Measurements from ENCODE around the gene POU2F1. TPM values are rescaled to one million over a fixed set of nuclear protein-coding genes. Genes with fewer than 3 reads are reported as not detected.

POU2F1 gene
- total RNA-seq, 4 donors from 2014 or later: 21.0 to 33.7 (median 21.8) TPM

DNA sequence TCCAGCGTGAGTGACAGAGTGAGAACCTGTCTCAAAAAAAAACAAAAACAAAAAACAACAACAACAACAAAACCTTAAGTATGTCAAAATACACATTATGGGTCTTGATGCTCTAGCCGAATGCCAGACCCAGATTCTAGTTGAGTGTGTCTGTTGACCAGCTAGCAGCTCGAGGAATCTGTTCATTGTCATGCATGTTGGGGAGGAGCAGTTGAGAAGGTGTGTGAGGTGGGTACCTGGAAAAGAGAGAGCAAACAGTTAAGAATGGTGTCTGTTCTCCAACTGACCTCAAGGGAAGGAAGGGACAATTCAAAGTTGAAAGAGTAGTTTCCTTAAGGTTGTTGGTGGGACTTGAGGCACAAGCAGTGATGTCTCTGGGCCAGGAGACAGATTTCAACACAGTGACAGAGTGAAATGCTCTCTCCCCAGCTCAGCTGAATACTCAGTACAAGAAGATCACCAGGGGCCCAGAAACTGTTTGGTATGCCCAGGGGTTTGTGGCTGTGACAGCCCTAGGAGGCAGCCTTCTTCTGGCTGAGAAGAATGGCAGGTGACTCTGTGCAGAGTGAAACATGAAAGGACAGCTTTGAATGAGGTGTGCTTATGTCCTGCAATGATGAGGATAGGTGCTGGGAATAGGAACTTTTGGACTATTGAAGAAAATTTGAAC lies 14.4 kb upstream of the POU2F1 start:
- Histone ChIP-seq H3K4me3 (no peak overlapping the region), H3K27ac (no peak overlapping the region), H3K27me3 (no peaks in the 10 kb centered on the region), H3K4me1 (no peaks in the 10 kb centered on the region), H3K36me3 (no peaks in the 10 kb centered on the region), H3K9me3 (peaks cover 0 to 11% (median 0%) of the 10 kb centered on the region in 4 donors)
- TF ChIP-seq POLR2A (IDR thresholded peaks at IDR 0.05): no peak
- no peak for TF ChIP-seq EP300 (IDR thresholded peaks at IDR 0.05)
- TF ChIP-seq, protein P1, sequence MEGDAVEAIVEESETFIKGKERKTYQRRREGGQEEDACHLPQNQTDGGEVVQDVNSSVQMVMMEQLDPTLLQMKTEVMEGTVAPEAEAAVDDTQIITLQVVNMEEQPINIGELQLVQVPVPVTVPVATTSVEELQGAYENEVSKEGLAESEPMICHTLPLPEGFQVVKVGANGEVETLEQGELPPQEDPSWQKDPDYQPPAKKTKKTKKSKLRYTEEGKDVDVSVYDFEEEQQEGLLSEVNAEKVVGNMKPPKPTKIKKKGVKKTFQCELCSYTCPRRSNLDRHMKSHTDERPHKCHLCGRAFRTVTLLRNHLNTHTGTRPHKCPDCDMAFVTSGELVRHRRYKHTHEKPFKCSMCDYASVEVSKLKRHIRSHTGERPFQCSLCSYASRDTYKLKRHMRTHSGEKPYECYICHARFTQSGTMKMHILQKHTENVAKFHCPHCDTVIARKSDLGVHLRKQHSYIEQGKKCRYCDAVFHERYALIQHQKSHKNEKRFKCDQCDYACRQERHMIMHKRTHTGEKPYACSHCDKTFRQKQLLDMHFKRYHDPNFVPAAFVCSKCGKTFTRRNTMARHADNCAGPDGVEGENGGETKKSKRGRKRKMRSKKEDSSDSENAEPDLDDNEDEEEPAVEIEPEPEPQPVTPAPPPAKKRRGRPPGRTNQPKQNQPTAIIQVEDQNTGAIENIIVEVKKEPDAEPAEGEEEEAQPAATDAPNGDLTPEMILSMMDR (IDR thresholded peaks at IDR 0.05): no peak
- WGBS, 2 donors: 86 to 90% methylated on average over 3 of the region's 3 CpGs
- DNase-seq (ENCODE audit: low spot score in 2 of 2): no peak

DNA sequence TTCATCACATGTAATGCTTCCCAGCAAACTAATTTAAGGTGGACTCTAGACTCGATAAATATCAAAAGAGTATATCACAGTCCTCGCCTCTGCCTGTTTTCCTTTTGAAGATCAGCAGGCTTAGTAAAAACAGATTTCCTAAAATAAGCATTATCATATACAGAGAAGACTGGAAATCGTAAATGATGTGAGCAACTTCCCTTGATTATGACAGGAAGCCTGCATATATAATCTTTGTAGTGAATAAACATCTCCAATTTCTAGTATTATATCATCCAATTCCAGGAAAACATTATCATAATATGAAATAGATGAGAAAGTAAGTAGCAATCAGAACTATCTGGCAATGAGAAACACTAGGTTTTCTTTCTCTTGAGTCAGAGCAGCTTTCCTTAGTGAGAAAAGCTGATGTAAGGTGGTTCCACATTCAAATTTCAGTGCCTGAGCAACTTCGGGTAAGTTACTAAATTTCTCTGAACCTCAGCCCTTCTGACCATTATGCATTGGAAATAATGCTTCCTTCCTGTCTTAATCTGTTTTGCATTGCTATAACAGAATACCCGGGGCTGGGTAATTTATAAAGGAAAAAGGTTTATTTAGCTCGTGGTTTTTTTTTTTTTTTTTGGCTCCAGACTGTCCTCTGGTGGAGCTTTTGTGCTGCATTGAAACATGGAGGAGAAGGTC lies 12.6 kb upstream of the POU2F1 start:
- Histone ChIP-seq H3K27ac (no peak overlapping the region), H3K27me3 (no peaks in the 10 kb centered on the region), H3K4me3 (no peak overlapping the region), H3K4me1 (no peaks in the 10 kb centered on the region), H3K9me3 (peaks cover 0 to 11% (median 0%) of the 10 kb centered on the region in 4 donors), H3K36me3 (no peaks in the 10 kb centered on the region)
- WGBS, 2 donors: 57 to 58% methylated on average over 6 of the region's 6 CpGs
- TF ChIP-seq POLR2A (IDR thresholded peaks at IDR 0.05) (no peak), EP300 (IDR thresholded peaks at IDR 0.05) (no peak)
- TF ChIP-seq, protein P1 (IDR thresholded peaks at IDR 0.05): no peak
- DNase-seq (ENCODE audit: low spot score in 2 of 2): no peak

DNA sequence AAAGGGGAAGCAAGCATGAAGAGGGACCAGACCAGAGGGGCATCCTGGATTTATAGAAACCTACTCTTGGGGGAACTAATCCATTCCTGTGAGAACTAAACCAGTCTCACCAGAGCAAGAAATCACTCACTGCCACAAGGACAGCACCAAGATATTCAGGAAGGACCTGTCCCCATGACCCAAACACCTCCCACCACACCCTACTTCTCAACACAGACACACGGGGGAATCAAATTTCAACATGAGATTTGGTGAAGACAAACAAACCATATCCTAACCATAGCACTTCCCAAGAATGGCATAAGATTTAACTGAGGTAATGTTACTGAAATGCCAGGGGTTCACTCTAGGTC lies 12.1 kb upstream of the POU2F1 start:
- H3K27ac ChIP-seq: no peak overlapping the region
- DNase-seq (ENCODE audit: low spot score in 2 of 2): no peak
- WGBS, 2 donors: 88 to 100% methylated on average over 1 of the region's 1 CpG
- no peaks in the 10 kb centered on the region for H3K36me3 ChIP-seq
- no peaks in the 10 kb centered on the region for H3K4me1 ChIP-seq
- H3K9me3 ChIP-seq: peaks cover 0 to 11% (median 0%) of the 10 kb centered on the region in 4 donors
- no peaks in the 10 kb centered on the region for H3K27me3 ChIP-seq
- no peak overlapping the region for H3K4me3 ChIP-seq
- TF ChIP-seq POLR2A (IDR thresholded peaks at IDR 0.05): no peak
- TF ChIP-seq, protein P1 (IDR thresholded peaks at IDR 0.05): no peak
- TF ChIP-seq EP300 (IDR thresholded peaks at IDR 0.05): no peak

DNA sequence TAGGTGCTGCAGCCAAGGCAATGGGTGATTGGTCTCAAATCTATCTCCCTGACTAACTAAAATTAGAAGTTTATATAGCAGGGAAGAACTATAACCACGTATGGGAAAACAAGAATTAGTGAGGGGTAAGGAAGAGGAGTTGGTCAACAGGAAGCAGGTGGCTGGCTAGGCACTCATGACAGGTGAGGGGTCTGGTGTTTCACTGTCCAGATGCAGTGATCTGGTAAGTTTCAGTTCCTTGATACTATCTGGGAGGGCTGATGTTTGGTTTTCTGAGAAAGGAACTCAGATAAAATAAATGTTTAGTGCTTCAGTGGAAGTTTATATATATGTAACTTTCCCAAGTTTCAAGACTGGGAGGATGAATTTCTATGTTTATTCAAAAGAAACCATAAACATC lies 11.6 kb upstream of the POU2F1 start:
- Histone ChIP-seq H3K9me3 (peaks cover 0 to 11% (median 0%) of the 10 kb centered on the region in 4 donors), H3K4me1 (no peaks in the 10 kb centered on the region), H3K36me3 (no peaks in the 10 kb centered on the region), H3K4me3 (no peak overlapping the region), H3K27me3 (no peaks in the 10 kb centered on the region), H3K27ac (no peak overlapping the region)
- TF ChIP-seq, protein P1 (IDR thresholded peaks at IDR 0.05): no peak
- TF ChIP-seq EP300 (IDR thresholded peaks at IDR 0.05) (no peak), POLR2A (IDR thresholded peaks at IDR 0.05) (no peak)
- WGBS, 2 donors: 78 to 81% methylated on average over 1 of the region's 1 CpG
- no peak for DNase-seq (ENCODE audit: low spot score in 2 of 2)

DNA sequence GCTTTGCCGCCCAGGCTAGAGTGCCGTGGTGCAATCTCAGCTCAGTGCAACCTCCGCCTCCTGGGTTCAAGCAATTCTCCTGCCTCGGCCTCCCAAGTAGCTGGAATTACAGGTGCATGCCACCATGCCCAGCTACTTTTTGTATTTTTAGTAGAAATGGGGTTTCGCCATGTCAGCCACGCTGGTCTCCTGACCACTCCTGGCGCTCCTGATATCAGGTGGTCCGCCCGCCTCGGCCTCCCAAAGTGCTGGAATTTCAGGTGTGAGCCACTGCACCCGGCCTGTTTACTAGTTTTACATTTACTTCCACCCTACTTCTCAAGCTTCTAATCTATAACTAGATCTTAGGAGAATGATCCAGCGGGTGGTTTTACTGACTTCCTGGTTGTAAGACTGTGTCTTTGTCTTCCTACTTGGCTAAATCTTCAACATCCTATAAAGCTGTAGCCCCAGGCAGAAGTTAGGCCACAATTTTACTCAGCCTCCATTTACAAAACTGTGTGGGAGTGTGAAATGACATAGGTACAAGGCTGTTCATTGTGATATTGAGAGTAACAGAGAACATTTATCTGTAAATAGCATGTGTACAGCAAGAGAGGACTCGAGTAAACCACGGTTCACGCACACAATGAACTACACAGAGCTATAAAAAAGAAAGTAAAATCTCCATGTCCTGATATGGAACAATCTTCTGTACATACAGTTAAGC lies 9.6 kb upstream of the POU2F1 start:
- H3K27me3 ChIP-seq: no peaks in the 10 kb centered on the region
- TF ChIP-seq, protein P1 (IDR thresholded peaks at IDR 0.05): no peak
- TF ChIP-seq EP300 (IDR thresholded peaks at IDR 0.05): no peak
- no peak for TF ChIP-seq POLR2A (IDR thresholded peaks at IDR 0.05)
- H3K4me1 ChIP-seq: no peaks in the 10 kb centered on the region
- no peak overlapping the region for H3K4me3 ChIP-seq
- no peaks in the 10 kb centered on the region for H3K9me3 ChIP-seq
- DNase-seq (ENCODE audit: low spot score in 2 of 2): no peak
- H3K36me3 ChIP-seq: no peaks in the 10 kb centered on the region
- no peak overlapping the region for H3K27ac ChIP-seq
- WGBS, 2 donors: 82% methylated on average over 15 of the region's 15 CpGs

Measured in tibial nerve (tissue), 4 donors.